Measurements from ENCODE around the gene CLCNKA.

DNA sequence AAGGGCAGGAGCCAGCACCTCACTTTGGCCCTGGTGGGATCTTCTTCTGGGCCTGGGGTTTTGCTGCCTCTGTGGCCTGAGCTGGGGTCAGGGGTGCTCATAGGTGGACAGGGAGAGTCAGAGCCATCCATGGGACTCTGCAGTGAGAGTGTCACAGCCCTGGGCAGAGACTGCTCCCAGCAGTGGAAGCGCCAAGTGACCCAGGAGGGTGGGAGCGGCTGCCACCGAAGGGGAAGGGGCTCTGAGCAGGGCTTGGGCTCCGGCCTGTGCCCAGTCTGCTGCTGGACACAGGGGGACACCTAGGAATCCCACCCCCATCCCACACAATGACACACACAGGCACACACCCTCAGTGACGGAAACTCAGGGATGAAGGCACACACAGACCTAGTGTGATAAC is 22.1 kb downstream of the CLCNKA start:
- no peak for TF ChIP-seq POLR2AphosphoS5 (IDR thresholded peaks at IDR 0.05; ENCODE audit: low read depth, low read length)
- TF ChIP-seq, protein P1, sequence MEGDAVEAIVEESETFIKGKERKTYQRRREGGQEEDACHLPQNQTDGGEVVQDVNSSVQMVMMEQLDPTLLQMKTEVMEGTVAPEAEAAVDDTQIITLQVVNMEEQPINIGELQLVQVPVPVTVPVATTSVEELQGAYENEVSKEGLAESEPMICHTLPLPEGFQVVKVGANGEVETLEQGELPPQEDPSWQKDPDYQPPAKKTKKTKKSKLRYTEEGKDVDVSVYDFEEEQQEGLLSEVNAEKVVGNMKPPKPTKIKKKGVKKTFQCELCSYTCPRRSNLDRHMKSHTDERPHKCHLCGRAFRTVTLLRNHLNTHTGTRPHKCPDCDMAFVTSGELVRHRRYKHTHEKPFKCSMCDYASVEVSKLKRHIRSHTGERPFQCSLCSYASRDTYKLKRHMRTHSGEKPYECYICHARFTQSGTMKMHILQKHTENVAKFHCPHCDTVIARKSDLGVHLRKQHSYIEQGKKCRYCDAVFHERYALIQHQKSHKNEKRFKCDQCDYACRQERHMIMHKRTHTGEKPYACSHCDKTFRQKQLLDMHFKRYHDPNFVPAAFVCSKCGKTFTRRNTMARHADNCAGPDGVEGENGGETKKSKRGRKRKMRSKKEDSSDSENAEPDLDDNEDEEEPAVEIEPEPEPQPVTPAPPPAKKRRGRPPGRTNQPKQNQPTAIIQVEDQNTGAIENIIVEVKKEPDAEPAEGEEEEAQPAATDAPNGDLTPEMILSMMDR (IDR thresholded peaks at IDR 0.05): no peak
- no peak for TF ChIP-seq SMC3 (IDR thresholded peaks at IDR 0.05; ENCODE audit: low read depth, low read length)
- TF ChIP-seq GATA2 (CRISPR knock-in tag; IDR thresholded peaks at IDR 0.05): no peak
- TF ChIP-seq RFX5 (IDR thresholded peaks at IDR 0.05; ENCODE audit: low read length): no peak
- no peak for TF ChIP-seq MXI1 (IDR thresholded peaks at IDR 0.05; ENCODE audit: low read depth, low read length)
- TF ChIP-seq NFIC (IDR thresholded peaks at IDR 0.05; ENCODE audit: borderline replicate concordance): no peak
- no peak for TF ChIP-seq TAF1 (IDR thresholded peaks at IDR 0.05; ENCODE audit: borderline replicate concordance, low read depth, low read length)
- no peak for TF ChIP-seq RXRA (IDR thresholded peaks at IDR 0.05; ENCODE audit: borderline replicate concordance, low read depth)
- TF ChIP-seq TEAD4 (IDR thresholded peaks at IDR 0.05; ENCODE audit: borderline replicate concordance, insufficient read depth): no peak
- no peak for TF ChIP-seq EZH2phosphoT487 (IDR thresholded peaks at IDR 0.05; ENCODE audit: borderline replicate concordance, low read depth)
- TF ChIP-seq RCOR1 (IDR thresholded peaks at IDR 0.05; ENCODE audit: low read length): no peak
- no peak for TF ChIP-seq SIN3A (IDR thresholded peaks at IDR 0.05; ENCODE audit: borderline replicate concordance, low read depth, low read length)
